RWPE2 (cell line): ENCODE data around the gene PLAC1.

Experiments used
- ATAC-seq: fragments of 200-7000 bp; cut with Tn5 transposase; 3 replicates; pipeline ENCODE4 v1.9.1; 2021; ENCODE audit warnings: low read depth
- DNase-seq: peaks from one replicate; pipeline ENCODE4 v3.0.0-alpha.2; 2020; ENCODE audit warnings: low spot score
- H3K27ac ChIP-seq: fragments of 450-650 bp; 2 replicates; pipeline ENCODE4 v1.5.1; 2017; ENCODE audit warnings: mild to moderate bottlenecking; ENCODE audit not compliant: poor library complexity, severe bottlenecking
- H3K27me3 ChIP-seq: fragments of 250-450 bp; sonication (Bioruptor Pico); 2 replicates; pipeline ENCODE4 v1.5.1; 2021; ENCODE audit warnings: mild to moderate bottlenecking, moderate library complexity; ENCODE audit not compliant: insufficient read depth, poor library complexity, severe bottlenecking
- H3K36me3 ChIP-seq: fragments of 250-450 bp; sonication (Bioruptor Pico); 2 replicates; pipeline ENCODE4 v1.5.1; 2020; ENCODE audit warnings: low read depth, mild to moderate bottlenecking, moderate library complexity
- H3K4me1 ChIP-seq: fragments of 250-450 bp; sonication (Bioruptor Pico); 2 replicates; pipeline ENCODE4 v1.5.1; 2021; ENCODE audit warnings: mild to moderate bottlenecking, moderate library complexity; ENCODE audit not compliant: insufficient read depth, poor library complexity, severe bottlenecking
- H3K4me3 ChIP-seq: fragments of 250-450 bp; sonication (Bioruptor Pico); 2 replicates; pipeline ENCODE4 v1.5.1; 2021; ENCODE audit warnings: mild to moderate bottlenecking, moderate library complexity; ENCODE audit not compliant: severe bottlenecking
- H3K9me3 ChIP-seq: fragments of 250-450 bp; sonication (Bioruptor Pico); 2 replicates; pipeline ENCODE4 v1.5.1; 2021; ENCODE audit warnings: mild to moderate bottlenecking, moderate library complexity; ENCODE audit not compliant: severe bottlenecking
- CTCF ChIP-seq: fragments of 450-650 bp; IDR thresholded peaks from one replicate; pipeline ENCODE4 v1.5.1; 2017; ENCODE audit warnings: mild to moderate bottlenecking, moderate library complexity; ENCODE audit not compliant: poor library complexity, severe bottlenecking

PLAC1 gene

DNA sequence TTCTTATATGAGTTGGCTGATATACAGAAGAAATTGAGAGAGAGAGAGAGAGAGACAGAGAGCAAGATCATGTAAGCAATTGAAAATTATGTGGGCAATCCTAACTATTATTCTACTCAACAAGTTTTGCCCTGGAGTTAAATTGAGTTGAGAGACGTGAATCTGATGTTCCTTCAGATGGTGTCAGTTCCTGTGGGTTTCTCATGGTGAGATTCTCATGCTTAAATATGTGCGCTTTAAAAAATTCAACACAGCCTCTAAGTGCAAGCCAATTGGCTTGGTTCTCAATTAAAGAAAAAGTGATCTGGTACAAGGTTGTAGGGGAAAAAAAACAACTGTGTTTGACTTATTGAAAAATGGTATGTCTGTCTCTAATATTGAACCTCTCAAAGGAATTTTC is 35.4 kb upstream of the PLAC1 start:
- TF ChIP-seq CTCF, result no peak
- no peaks in the 10 kb centered on the region for H3K27me3 ChIP-seq
- ATAC-seq, result no peak
- peaks cover 57% of the 10 kb centered on the region for H3K4me1 ChIP-seq
- DNase-seq, result no peak
- H3K27ac ChIP-seq, result peak overlapping the region; percentile 94
- H3K4me3 ChIP-seq, result no peak overlapping the region
- no peaks in the 10 kb centered on the region for H3K36me3 ChIP-seq
- H3K9me3 ChIP-seq, result no peaks in the 10 kb centered on the region

DNA sequence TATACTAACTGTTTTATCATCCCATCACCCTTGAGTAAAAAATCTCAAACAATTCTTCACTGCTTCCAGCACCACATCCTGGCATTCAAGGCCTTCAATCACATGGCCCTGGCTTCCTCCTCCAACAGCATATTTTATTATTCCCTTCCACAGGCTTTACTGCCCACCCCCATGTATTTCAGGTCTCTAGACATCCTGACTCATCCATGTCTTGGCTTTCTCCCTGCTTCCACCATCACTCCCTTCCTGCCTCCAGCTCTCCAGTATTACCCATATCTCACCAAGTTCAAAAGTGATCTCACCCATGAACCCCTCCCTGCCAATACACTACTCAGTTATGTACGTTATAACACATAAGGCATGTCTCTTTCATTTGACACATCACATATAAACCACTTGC is 34.7 kb upstream of the PLAC1 start:
- H3K9me3 ChIP-seq, result no peaks in the 10 kb centered on the region
- no peaks in the 10 kb centered on the region for H3K27me3 ChIP-seq
- peak; percentile 53 for ATAC-seq
- H3K4me1 ChIP-seq, result peaks cover 64% of the 10 kb centered on the region
- no peaks in the 10 kb centered on the region for H3K36me3 ChIP-seq
- no peak for DNase-seq
- H3K4me3 ChIP-seq, result no peak overlapping the region
- TF ChIP-seq CTCF, result no peak
- peak overlapping the region; percentile 94 for H3K27ac ChIP-seq

DNA sequence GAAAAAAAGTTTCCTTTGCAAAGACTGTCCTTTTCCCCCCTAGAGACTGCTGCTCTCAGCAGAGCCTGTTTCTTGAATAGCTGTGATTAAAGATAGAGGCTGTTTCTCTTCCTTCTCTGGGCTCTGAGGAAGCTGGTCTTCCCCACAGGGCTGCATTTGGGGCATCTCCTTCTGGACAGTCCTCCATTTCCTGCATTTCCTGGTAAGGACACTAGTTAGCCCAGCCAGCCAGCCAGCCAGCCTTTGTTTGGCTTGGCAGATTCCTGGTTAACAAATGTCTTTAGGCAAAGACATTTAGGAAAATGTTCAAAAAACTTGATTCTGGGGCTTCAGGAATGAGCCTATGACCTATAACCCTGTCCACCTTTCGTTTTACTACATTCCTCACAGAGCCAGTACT is 34.0 kb upstream of the PLAC1 start:
- TF ChIP-seq CTCF, result no peak
- no peak for ATAC-seq
- H3K4me1 ChIP-seq, result peaks cover 67% of the 10 kb centered on the region
- H3K27me3 ChIP-seq, result no peaks in the 10 kb centered on the region
- H3K27ac ChIP-seq, result peak overlapping the region; percentile 94
- H3K9me3 ChIP-seq, result no peaks in the 10 kb centered on the region
- no peak overlapping the region for H3K4me3 ChIP-seq
- DNase-seq, result no peak
- H3K36me3 ChIP-seq, result no peaks in the 10 kb centered on the region

DNA sequence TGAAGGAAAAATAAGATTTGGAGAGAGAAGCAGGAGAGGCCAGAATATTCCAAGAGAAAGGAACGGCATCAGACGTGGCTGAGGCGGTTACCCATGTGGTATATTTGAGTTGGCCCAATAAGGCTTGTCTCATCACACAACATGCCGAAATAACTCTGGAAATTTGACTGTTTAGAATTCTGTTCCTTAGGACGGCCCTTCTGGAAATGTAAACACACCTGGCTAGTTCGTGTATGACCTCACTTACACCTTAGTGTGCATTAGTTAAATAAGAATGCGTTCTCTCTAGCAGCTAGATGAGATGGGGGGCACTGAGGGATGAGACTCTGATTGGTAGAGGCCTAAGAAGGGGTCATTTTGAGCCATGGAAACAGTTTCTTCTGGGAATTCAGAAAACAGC is 33.2 kb upstream of the PLAC1 start:
- no peaks in the 10 kb centered on the region for H3K36me3 ChIP-seq
- H3K27ac ChIP-seq, result peak overlapping the region; percentile 94
- H3K27me3 ChIP-seq, result no peaks in the 10 kb centered on the region
- ATAC-seq, result no peak
- no peak for TF ChIP-seq CTCF
- peaks cover 67% of the 10 kb centered on the region for H3K4me1 ChIP-seq
- H3K9me3 ChIP-seq, result no peaks in the 10 kb centered on the region
- H3K4me3 ChIP-seq, result no peak overlapping the region
- no peak for DNase-seq

- Histone ChIP-seq H3K4me3 (no peak overlapping the region), H3K36me3 (no peaks in the 10 kb centered on the region), H3K4me1 (peaks cover 64% of the 10 kb centered on the region), H3K27me3 (no peaks in the 10 kb centered on the region), H3K27ac (peak overlapping the region; percentile 89), H3K9me3 (no peaks in the 10 kb centered on the region)
- TF ChIP-seq CTCF, result no peak
- DNase-seq, result no peak
- ATAC-seq, result peak; percentile 52
Observed at GRCh38 chrX:134688839-134689238, 30.6 kb upstream of the PLAC1 start.
